HG03039 (cell line): ENCODE results near the gene HOXA4.

ENCODE experiments used
- ATAC-seq: cut with Tn5 transposase; IDR thresholded peaks from one replicate; pipeline ENCODE4 v1.9.1; 2021; ENCODE audit warnings: mild to moderate bottlenecking, moderate library complexity; ENCODE audit not compliant: unreplicated experiment

The HOXA4 gene

GRCh38 chr7:27169658-27170425 lies 39.3 kb upstream of the HOXA4 start:
- no peak for ATAC-seq

DNA sequence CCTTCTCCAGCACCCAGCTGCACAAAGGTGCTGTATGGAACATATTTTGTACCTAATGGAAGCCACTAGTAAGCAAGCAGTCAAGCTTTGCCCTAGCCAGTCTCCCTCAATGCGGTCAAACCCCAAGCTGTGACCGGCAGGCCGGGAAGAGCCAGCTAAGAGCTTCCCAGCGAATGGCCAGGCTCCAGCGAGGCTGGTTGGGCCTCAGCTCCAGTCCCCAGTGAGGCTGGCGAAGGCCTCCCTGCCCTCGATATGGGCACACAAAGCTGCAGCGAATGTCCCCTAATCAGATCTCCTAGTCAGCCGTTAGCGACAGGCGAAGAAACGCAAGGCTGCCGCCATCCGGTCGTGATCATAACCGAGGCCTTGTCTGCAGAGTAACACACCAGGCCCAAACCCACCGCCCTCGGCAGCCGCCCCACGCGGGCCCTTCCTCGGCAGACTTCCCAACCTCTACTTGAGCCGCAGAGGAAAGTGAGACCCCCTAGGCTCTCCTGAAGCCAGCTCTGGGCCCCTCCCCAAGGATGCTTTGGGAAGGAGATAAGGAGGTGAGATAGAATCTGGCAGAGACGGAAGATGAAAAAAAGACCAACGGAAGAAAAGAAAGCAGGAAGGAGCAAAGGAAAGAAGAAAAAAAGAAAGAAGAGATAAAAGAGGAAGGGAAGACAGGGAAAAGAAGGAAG lies 37.8 kb upstream of the HOXA4 start:
- ATAC-seq = no peak

DNA sequence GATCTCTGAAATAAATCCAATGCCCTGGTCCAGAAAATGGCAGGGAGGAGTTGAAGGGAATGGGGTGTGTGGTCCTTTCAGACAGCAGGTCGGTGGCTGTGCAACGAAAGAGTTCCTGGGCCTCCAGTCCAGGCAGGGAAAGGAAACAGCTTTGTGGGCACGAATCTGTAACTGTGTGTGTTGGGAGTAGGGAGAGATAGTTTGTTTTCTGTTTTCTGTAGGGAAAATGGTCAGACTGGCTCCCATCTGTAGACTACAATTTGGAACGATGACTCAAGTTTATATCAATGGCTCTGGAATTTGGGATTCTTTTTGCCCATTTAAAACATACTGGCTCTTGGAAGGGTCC lies 37.3 kb upstream of the HOXA4 start:
- ATAC-seq = no peak

- no peak for ATAC-seq
Observed at GRCh38 chr7:27166531-27167505, 36.3 kb upstream of the HOXA4 start.

DNA sequence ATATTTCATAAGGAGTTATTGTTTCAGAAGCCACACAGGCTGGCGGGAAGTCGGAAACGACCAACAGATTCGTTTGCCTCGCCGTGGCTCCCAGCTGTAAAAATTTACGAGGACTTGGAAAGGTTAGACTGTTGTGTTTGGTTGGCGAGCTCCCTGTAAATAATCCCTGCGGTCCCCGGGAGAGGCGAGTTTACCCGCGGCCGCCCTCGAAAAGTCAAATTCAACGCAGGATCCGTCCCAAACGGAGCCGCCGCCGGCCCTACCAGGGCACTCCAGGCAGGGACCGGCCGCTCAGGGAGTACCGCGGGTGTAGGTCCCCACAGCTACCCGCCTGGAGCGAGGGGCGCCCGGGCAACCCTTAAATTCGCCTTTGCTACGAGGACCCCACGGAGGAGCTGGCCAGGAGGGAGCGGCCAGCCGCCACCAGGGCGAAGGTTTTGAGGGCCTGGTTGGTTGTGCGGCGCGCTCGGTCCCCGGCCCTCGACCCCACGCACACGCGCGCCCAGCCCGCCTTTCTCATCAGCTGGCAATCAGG lies 35.5 kb upstream of the HOXA4 start:
- ATAC-seq = no peak

DNA sequence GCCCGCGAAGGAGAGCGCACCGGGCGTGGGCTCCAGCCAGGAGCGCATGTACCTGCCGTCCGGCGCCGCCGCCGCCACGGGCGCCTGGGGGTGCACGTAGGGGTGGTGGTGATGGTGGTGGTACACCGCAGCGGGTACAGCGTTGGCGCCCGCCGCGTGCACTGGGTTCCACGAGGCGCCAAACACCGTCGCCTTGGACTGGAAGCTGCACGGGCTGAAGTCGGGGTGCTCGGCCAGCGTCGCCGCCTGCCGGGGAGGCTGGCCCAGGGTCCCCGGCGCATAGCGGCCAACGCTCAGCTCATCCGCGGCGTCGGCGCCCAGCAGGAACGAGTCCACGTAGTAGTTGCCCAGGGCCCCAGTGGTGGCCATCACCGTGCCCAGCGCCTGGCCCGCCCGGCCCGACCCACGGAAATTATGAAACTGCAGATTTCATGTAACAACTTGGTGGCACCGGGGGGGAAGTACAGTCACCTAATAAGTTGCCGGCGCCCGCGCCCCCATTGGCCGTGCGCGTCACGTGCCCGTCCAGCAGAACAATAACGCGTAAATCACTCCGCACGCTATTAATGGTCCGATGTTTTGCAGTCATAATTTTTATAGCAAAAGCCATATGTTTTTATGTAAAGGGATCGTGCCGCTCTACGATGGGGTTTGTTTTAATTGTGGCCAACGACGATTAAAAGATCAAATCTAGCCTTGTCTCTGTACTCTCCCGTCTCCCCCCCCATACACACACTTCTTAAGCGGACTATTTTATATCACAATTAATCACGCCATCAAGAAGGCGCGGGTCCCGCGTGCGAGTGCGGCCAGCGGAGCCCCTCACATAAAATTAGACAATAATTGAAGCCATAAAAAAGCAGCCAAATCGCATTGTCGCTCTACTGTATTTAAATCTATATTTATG lies 34.8 kb upstream of the HOXA4 start, which contains the start of gene HOXA9:
Gene HOXA9, minus strand, starts transcription at position 449 of the 907 bp plus-strand sequence. Its CDS starts 80 bp downstream, at position 369.
- no peak for ATAC-seq

DNA sequence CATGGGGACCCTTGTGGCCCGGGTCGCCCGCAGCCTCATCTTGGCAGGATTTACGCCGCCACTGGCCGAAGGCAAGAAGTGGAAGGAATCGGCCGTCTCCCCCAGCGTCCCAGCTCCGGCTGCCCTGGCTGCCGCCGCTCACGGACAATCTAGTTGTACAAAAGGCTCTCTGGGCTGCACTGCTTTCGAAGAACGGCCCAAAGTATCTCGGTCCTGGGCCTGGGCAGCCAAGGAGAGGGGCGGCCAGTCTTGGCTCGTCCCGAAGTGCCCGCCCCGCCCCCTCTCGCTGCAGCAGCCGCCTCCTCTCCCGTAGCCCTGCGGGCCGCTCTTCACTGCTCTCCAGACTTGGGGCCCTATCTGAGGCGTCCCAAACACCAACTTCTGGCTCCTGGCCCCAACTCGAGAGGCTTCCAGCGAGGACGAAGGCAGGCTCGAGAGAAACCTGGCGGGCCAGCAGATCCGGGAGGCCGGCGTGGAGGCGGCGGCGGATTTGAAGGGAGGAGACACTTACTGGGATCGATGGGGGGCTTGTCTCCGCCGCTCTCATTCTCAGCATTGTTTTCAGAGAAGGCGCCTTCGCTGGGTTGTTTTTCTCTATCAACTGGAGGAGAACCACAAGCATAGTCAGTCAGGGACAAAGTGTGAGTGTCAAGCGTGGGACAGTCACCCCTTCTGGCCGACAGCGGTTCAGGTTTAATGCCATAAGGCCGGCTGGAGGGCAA lies 34.0 kb upstream of the HOXA4 start:
- no peak for ATAC-seq

DNA sequence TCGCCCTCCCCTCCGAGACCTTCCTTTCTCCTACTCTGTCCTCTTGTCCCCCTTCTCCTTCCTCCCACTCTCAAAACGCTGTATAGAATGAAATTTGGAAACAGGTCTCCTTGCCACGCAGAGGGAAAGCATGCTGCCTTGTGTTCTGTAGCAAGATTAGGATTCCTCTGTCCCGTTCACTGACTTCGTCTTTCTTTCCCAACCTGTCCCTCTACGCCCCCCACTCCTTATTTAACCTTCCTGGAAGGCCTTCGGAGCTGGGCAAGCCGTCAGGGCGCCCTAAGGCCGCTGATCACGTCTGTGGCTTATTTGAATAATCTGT lies 33.4 kb upstream of the HOXA4 start:
- no peak for ATAC-seq

GRCh38 chr7:27163288-27164044 lies 32.9 kb upstream of the HOXA4 start:
- ATAC-seq = no peak

GRCh38 chr7:27162561-27163287 lies 32.2 kb upstream of the HOXA4 start:
- ATAC-seq = no peak

- ATAC-seq = no peak
Observed at GRCh38 chr7:27161721-27162560, 31.4 kb upstream of the HOXA4 start.

GRCh38 chr7:27161214-27161720 lies 30.7 kb upstream of the HOXA4 start:
- ATAC-seq = no peak

DNA sequence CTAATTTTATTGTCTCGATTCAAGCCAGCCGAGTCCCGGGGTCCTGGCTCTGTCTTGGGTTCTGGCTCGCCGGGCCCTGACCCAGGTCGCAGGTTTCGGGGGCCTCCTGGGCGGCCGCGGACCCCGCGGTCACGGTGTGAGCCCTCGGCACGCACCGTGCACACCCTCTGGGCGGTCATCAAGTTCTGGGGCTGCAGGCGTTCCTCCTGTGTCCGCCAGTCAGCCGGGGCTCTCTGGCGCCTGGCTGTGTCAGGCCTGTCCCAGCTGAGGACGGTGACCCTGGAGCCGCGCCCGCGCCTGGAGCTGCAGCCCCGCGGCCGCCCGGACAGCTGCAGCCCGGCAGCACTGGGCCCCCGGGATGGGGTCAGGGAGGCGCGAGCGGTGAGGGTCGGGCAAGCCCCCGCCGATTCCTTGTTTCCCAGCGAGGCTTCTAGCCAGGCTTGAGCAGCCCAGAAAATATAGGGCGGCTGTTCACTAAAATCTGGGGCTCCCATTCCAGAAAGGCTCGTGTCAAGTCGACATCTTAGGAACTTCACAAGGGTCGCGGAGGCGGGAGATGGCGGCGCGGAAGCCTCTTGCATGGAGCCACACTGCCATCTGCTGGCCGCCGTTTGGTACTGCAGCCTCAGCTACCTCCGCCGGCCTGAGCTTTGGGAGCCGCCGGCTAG lies 30.1 kb upstream of the HOXA4 start:
- ATAC-seq = peak; percentile 47

- no peak for ATAC-seq
Observed at GRCh38 chr7:27160145-27160545, 29.6 kb upstream of the HOXA4 start.

- ATAC-seq = no peak
Observed at GRCh38 chr7:27159266-27160144, 28.9 kb upstream of the HOXA4 start.
